ENCODE results near the gene FAM240B.
A peak's percentile ranks its signal among the peaks of the same experiment; 100 is the strongest.

FAM240B gene

DNA sequence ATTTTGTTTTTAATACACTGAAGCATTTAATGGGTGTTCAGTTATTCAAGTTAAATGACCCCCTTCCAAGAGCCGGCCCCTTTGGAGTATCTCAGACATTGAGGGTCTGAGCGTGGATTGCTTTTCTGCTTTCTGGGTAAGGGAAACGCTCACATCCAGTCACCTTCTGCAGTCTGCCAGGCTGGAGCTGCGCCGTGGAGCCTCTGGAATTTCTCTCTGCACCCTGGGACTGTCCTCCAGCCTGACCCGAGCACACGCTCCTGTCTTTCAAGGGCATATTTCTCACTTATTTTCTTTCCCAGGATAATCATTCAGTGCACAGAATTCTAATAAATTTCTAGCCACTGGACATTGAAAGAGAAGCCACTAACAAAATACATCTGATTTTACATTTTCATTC is 13.4 kb downstream of the FAM240B start:
- no peak overlapping the region for H3K4me3 ChIP-seq (ENCODE audit: low read depth, low read length)
- TF ChIP-seq, protein P1, sequence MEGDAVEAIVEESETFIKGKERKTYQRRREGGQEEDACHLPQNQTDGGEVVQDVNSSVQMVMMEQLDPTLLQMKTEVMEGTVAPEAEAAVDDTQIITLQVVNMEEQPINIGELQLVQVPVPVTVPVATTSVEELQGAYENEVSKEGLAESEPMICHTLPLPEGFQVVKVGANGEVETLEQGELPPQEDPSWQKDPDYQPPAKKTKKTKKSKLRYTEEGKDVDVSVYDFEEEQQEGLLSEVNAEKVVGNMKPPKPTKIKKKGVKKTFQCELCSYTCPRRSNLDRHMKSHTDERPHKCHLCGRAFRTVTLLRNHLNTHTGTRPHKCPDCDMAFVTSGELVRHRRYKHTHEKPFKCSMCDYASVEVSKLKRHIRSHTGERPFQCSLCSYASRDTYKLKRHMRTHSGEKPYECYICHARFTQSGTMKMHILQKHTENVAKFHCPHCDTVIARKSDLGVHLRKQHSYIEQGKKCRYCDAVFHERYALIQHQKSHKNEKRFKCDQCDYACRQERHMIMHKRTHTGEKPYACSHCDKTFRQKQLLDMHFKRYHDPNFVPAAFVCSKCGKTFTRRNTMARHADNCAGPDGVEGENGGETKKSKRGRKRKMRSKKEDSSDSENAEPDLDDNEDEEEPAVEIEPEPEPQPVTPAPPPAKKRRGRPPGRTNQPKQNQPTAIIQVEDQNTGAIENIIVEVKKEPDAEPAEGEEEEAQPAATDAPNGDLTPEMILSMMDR (IDR thresholded peaks at IDR 0.05; ENCODE audit: control insufficient read depth, extremely low read depth, insufficient read depth), result no peak
- no peak for DNase-seq (ENCODE audit: low read depth)

DNA sequence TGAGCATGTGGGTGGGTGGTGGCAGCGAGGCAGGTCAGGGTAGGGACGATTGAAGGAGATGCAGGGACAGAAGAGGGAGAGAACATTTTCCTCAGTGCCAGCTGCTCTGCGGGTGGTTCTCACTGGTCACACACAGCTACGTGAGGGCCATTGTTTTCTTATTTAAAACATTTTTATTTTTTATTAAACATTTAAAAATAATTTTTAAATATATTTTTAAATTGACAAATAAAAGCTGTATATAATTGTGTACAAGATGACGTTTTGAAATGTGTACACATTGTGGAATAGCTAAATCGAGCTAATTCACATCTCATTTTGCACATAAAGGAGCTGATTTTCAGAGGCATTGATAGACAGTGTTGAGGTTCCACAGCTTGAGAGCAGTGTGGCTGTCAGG is 14.0 kb downstream of the FAM240B start:
- H3K4me3 ChIP-seq (ENCODE audit: low read depth, low read length), result no peak overlapping the region
- TF ChIP-seq, protein P1 (IDR thresholded peaks at IDR 0.05; ENCODE audit: control insufficient read depth, extremely low read depth, insufficient read depth), result no peak
- DNase-seq (ENCODE audit: low read depth), result no peak

DNA sequence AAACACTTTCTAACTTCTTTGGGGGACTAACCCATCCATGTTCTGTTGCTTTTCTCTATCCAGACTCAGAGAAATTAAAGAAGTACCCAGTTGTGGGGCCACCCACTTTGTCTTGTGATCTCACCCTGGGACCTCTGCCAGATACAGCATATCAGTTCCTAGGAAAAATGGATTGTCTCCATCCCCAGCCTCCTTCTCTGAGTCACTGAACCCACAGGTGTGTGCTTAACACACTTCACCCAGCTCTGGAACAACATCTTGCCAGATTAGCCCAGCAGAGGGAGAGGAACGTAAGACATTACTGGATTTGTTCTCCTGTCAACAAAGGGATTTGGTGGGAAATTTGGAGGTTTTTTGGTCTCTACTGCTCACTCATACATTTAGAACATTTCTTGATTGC is 19.2 kb downstream of the FAM240B start:
- TF ChIP-seq, protein P1 (IDR thresholded peaks at IDR 0.05; ENCODE audit: control insufficient read depth, extremely low read depth, insufficient read depth), result no peak
- no peak overlapping the region for H3K4me3 ChIP-seq (ENCODE audit: low read depth, low read length)
- DNase-seq (ENCODE audit: low read depth), result no peak

DNA sequence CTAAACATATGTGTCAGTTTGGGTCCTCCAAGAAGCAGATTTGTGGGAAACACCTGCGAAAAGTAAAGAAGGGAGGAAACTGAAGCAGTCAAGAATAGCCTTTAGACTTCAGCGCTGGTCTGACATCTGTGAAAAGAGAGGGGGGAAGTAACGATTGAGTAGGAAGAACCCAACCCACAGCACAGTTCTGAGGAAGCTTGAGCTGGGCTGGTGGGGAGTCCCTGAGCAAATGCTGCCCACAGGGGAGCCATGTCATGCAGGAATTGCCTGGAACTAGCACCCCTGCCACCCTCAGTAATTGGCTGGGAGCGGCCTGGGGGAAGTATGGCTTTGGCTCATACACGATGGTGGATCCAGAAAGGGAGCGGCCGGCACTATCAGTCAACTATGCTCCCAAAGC is 20.6 kb downstream of the FAM240B start:
- TF ChIP-seq, protein P1 (IDR thresholded peaks at IDR 0.05; ENCODE audit: control insufficient read depth, extremely low read depth, insufficient read depth), result no peak
- no peak for DNase-seq (ENCODE audit: low read depth)
- no peak overlapping the region for H3K4me3 ChIP-seq (ENCODE audit: low read depth, low read length)

- TF ChIP-seq, protein P1 (IDR thresholded peaks at IDR 0.05; ENCODE audit: control insufficient read depth, extremely low read depth, insufficient read depth), result no peak
- H3K4me3 ChIP-seq (ENCODE audit: low read depth, low read length), result no peak overlapping the region
- DNase-seq (ENCODE audit: low read depth), result peak; percentile 47
Observed at GRCh38 chr9:38697776-38698300, 22.1 kb downstream of the FAM240B start.

DNA sequence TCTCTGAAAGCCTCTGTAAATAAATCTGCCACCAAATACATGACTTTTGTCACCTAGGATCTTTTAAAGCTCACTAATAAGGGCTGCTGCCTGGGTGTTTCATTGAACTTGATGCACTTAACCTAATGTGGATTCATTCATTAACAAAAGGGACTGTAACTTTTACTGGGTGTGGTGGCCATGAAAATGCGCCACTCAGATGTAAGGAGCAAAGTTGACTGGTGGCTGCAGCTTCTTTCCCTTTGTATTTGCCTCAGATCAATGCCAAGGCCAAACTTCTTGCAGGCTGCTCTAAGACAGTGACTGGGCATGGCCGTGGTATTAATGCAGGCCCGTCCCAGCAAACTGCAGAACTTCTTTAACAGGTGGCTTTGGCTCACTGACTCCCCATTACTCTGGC is 22.9 kb downstream of the FAM240B start:
- TF ChIP-seq, protein P1 (IDR thresholded peaks at IDR 0.05; ENCODE audit: control insufficient read depth, extremely low read depth, insufficient read depth), result no peak

GRCh38 chr9:38694676-38695075 is 25.3 kb downstream of the FAM240B start:
- H3K4me3 ChIP-seq (ENCODE audit: low read depth, low read length), result no peak overlapping the region
- DNase-seq (ENCODE audit: low read depth), result no peak
- TF ChIP-seq, protein P1 (IDR thresholded peaks at IDR 0.05; ENCODE audit: control insufficient read depth, extremely low read depth, insufficient read depth), result no peak

More for the DNA sequence above, 22.9 kb downstream of the FAM240B start:
- DNase-seq (ENCODE audit: low read depth), result no peak
- H3K4me3 ChIP-seq (ENCODE audit: low read depth, low read length), result no peak overlapping the region

All from LNCaP clone FGC (cell line).